HepG2 (cell line): Measurements from ENCODE around the gene PDHX. TPM values are rescaled to one million over a fixed set of nuclear protein-coding genes. Genes with fewer than 3 reads are reported as not detected.

Experiments used
- CBFB ChIP-seq: sonication (generic); formaldehyde crosslinking; IDR thresholded peaks from 2 replicates; pipeline ENCODE4 v1.4.0; 2020; ENCODE audit warnings: missing genetic modification reagents
- DZIP1 ChIP-seq: sonication (generic); formaldehyde crosslinking; IDR thresholded peaks from 2 replicates; pipeline ENCODE4 v1.5.0; 2020; ENCODE audit warnings: mild to moderate bottlenecking, missing genetic modification reagents
- GTF2F1 ChIP-seq: fragments of 150-350 bp; IDR thresholded peaks from 2 replicates; pipeline ENCODE4 v1.6.1; 2014; ENCODE audit warnings: low read length
- HES4 ChIP-seq: sonication (generic); formaldehyde crosslinking; IDR thresholded peaks from 2 replicates; pipeline ENCODE4 v1.9.0; 2021; ENCODE audit warnings: mild to moderate bottlenecking, missing genetic modification reagents, borderline replicate concordance
- HHEX ChIP-seq: IDR thresholded peaks from 2 replicates; pipeline ENCODE4 v1.6.1; 2016; ENCODE audit warnings: control low read depth
- KDM2A ChIP-seq: sonication (generic); formaldehyde crosslinking; IDR thresholded peaks from 2 replicates; pipeline ENCODE4 v1.4.0; 2020; ENCODE audit warnings: low read depth, missing genetic modification reagents, borderline replicate concordance
- NCOA1 ChIP-seq: sonication (generic); formaldehyde crosslinking; IDR thresholded peaks from 2 replicates; pipeline ENCODE4 v1.9.0; 2021; ENCODE audit warnings: missing genetic modification reagents
- NR0B2 ChIP-seq: sonication (generic); formaldehyde crosslinking; IDR thresholded peaks from 2 replicates; pipeline ENCODE4 v1.4.0; 2020; ENCODE audit warnings: mild to moderate bottlenecking, missing genetic modification reagents
- SIX1 ChIP-seq: sonication (generic); formaldehyde crosslinking; IDR thresholded peaks from 2 replicates; pipeline ENCODE4 v1.4.0; 2020; ENCODE audit warnings: missing genetic modification reagents, borderline replicate concordance
- ZNF24 ChIP-seq: fragments of 450-650 bp; IDR thresholded peaks from 2 replicates; pipeline ENCODE4 v1.6.1; 2017; ENCODE audit warnings: antibody characterized with exemption, mild to moderate bottlenecking
- ZNF580 ChIP-seq: IDR thresholded peaks from 2 replicates; pipeline ENCODE4 v1.6.1; 2016; ENCODE audit warnings: low read depth, borderline replicate concordance
- ZNF709 ChIP-seq: sonication (generic); formaldehyde crosslinking; IDR thresholded peaks from 2 replicates; pipeline ENCODE4 v1.5.0; 2020; ENCODE audit warnings: mild to moderate bottlenecking, missing genetic modification reagents
- polyA plus RNA-seq, 8 experiments: library from polyadenylated mRNA; depleted of rRNA in 3 of 8; stranded (reverse) in 7 of 8; unstranded in 1 of 8; fragments of >200 nt; fragmentation: Illumina TruSeq in 4 of 8; extraction: Trizol in 4 of 8; gene quantifications; 2 replicates each; pipeline versions ENCODE4 v1.2.1 to v1.2.3, GENCODE V29; 2011 to 2016; ENCODE audit warnings: low read depth in 4 of 8, missing spikeins in 1 of 8, mixed read lengths in 1 of 8; ENCODE audit not compliant: insufficient read depth in 1 of 8
- total RNA-seq, 5 experiments: library from RNA; depleted of rRNA; stranded (reverse); fragments of >200 nt; fragmentation: Illumina TruSeq; extraction: Trizol; gene quantifications; 2 replicates each; pipeline ENCODE4 v1.2.3, GENCODE V29; 2016; ENCODE audit warnings: low read depth in 1 of 5
- TF ChIP-seq, protein P1 (sequence below): sonication (generic); formaldehyde crosslinking; IDR thresholded peaks from 2 replicates; pipeline ENCODE4 v1.8.0; 2022; ENCODE audit warnings: mild to moderate bottlenecking, missing genetic modification reagents, moderate library complexity
- TF ChIP-seq, protein P2 (sequence below): sonication (generic); formaldehyde crosslinking; IDR thresholded peaks from 2 replicates; pipeline ENCODE4 v1.4.0; 2020; ENCODE audit warnings: missing genetic modification reagents

PDHX gene
- total and polyA plus RNA-seq, 2 of the 13 experiments (the other 11 are each of a cell fraction or from before 2014, with no cell fraction given) = 41.0 to 73.8 TPM

GRCh38 chr11:34948696-34949095 is 32.3 kb downstream of the PDHX start (continued):
- TF ChIP-seq, protein P1, sequence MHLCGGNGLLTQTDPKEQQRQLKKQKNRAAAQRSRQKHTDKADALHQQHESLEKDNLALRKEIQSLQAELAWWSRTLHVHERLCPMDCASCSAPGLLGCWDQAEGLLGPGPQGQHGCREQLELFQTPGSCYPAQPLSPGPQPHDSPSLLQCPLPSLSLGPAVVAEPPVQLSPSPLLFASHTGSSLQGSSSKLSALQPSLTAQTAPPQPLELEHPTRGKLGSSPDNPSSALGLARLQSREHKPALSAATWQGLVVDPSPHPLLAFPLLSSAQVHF = no peak
- TF ChIP-seq NR0B2 (CRISPR knock-in tag) = no peak
- no peak for TF ChIP-seq DZIP1 (CRISPR knock-in tag)
- TF ChIP-seq ZNF709 (CRISPR knock-in tag) = no peak
- no peak for TF ChIP-seq ZNF580 (CRISPR knock-in tag)
- no peak for TF ChIP-seq GTF2F1
- TF ChIP-seq SIX1 = no peak
- TF ChIP-seq, protein P2, sequence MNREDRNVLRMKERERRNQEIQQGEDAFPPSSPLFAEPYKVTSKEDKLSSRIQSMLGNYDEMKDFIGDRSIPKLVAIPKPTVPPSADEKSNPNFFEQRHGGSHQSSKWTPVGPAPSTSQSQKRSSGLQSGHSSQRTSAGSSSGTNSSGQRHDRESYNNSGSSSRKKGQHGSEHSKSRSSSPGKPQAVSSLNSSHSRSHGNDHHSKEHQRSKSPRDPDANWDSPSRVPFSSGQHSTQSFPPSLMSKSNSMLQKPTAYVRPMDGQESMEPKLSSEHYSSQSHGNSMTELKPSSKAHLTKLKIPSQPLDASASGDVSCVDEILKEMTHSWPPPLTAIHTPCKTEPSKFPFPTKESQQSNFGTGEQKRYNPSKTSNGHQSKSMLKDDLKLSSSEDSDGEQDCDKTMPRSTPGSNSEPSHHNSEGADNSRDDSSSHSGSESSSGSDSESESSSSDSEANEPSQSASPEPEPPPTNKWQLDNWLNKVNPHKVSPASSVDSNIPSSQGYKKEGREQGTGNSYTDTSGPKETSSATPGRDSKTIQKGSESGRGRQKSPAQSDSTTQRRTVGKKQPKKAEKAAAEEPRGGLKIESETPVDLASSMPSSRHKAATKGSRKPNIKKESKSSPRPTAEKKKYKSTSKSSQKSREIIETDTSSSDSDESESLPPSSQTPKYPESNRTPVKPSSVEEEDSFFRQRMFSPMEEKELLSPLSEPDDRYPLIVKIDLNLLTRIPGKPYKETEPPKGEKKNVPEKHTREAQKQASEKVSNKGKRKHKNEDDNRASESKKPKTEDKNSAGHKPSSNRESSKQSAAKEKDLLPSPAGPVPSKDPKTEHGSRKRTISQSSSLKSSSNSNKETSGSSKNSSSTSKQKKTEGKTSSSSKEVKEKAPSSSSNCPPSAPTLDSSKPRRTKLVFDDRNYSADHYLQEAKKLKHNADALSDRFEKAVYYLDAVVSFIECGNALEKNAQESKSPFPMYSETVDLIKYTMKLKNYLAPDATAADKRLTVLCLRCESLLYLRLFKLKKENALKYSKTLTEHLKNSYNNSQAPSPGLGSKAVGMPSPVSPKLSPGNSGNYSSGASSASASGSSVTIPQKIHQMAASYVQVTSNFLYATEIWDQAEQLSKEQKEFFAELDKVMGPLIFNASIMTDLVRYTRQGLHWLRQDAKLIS = no peak
- TF ChIP-seq HES4 = no peak
- no peak for TF ChIP-seq HHEX (CRISPR knock-in tag)
- no peak for TF ChIP-seq ZNF24
- TF ChIP-seq CBFB (CRISPR knock-in tag) = no peak
- no peak for TF ChIP-seq KDM2A (CRISPR knock-in tag)
- no peak for TF ChIP-seq NCOA1 (CRISPR knock-in tag)
